Gastrocnemius medialis (tissue), 4 donors: ENCODE results near the gene THG1L. TPM values are rescaled to one million over a fixed set of nuclear protein-coding genes. Genes with fewer than 3 reads are reported as not detected.
"Not testable (repeated sequence)": the region's sequence is repeated elsewhere in the genome, so short reads cannot be mapped to it uniquely, and the experiment has no call there.

Experiments
- ATAC-seq, 2 donors: fragments of 150-250 bp; one replicate each; pipeline ENCODE4 v1.9.1; 2016
- DNase-seq, 2 donors: peaks; one replicate each; pipeline ENCODE4 v3.0.0-alpha.2; 2019
- H3K27ac ChIP-seq, 4 donors: fragments of 200-600 bp; sonication (generic); 1 replicate in 1 of 4; 2 replicates in 3 of 4; pipeline ENCODE4 v1.5.1; 2016 to 2018; ENCODE audit warnings: mild to moderate bottlenecking in 2 of 4, moderate library complexity in 1 of 4
- H3K27me3 ChIP-seq, 3 donors: fragments of 200-600 bp; sonication (generic) in 2 of 3; 1 replicate in 1 of 3; 2 replicates in 2 of 3; pipeline versions ENCODE4 v1.5.1 to v1.6.0; 2016 to 2019; ENCODE audit warnings: mild to moderate bottlenecking in 1 of 3, moderate library complexity in 1 of 3
- H3K36me3 ChIP-seq, 2 donors: fragments of 200-600 bp; sonication (generic) in 1 of 2; one replicate each; pipeline ENCODE4 v1.5.1; 2017 to 2018
- H3K4me1 ChIP-seq, 2 donors: fragments of 200-600 bp; sonication (generic) in 1 of 2; one replicate each; pipeline ENCODE4 v1.5.1; 2016 to 2017; ENCODE audit warnings: mild to moderate bottlenecking in 2 of 2
- H3K4me3 ChIP-seq, 4 donors: fragments of 200-600 bp; sonication (generic) in 3 of 4; 1 replicate in 1 of 4; 2 replicates in 3 of 4; pipeline ENCODE4 v1.5.1; 2016 to 2019; ENCODE audit warnings: mild to moderate bottlenecking in 2 of 4
- H3K9me3 ChIP-seq, 3 donors: fragments of 200-600 bp; sonication (generic) in 2 of 3; 1 replicate in 1 of 3; 2 replicates in 2 of 3; pipeline ENCODE4 v1.5.1; 2016 to 2019
- CTCF ChIP-seq, 5 experiments: fragments of 450-650 bp in 3 of 5; fragments of 200-600 bp in 2 of 5; sonication (generic) in 2 of 5; IDR thresholded peaks in 4 of 5; conservative IDR thresholded peaks in 1 of 5; 1 replicate in 4 of 5; 2 replicates in 1 of 5; pipeline ENCODE4 v1.5.1; 2016 to 2019; ENCODE audit warnings: antibody characterized with exemption in 5 of 5, mild to moderate bottlenecking in 3 of 5, moderate library complexity in 3 of 5
- POLR2A ChIP-seq, 2 donors: fragments of 450-650 bp; IDR thresholded peaks; one replicate each; pipeline ENCODE4 v1.6.1; 2017; ENCODE audit warnings: antibody characterized with exemption in 2 of 2, mild to moderate bottlenecking in 2 of 2, moderate library complexity in 2 of 2
- in situ Hi-C, 4 donors: fragments of 200-750 bp; cut with MboI; loops; one replicate each; pipeline versions ENCODE4 v1.15.0 to v1.8.0; 2017; ENCODE audit warnings: low sequenced_read_pairs in 4 of 4
- intact Hi-C: fragments of 100-400 bp; cut with DNase I; formaldehyde crosslinking; loops from one replicate; pipeline ENCODE4 v1.15.1; 2023; ENCODE audit warnings: low total_unique reads
- total RNA-seq, 4 donors: library from RNA; depleted of rRNA; stranded (reverse); fragments of >200 nt; gene quantifications; one replicate each; pipeline versions ENCODE4 v1.1.0 to v1.2.3, GENCODE V29; 2016

The THG1L gene
- total RNA-seq, result 1 to 10 TPM; 3.5 to 9.7 (median 6.6) TPM

GRCh38 chr5:157731272-157732129, at the start of gene THG1L:
THG1L (plus strand) TSS chr5:157731420; CDS start chr5:157731441, 21 bp downstream.
- Histone ChIP-seq H3K27me3 (no peaks in the 10 kb centered on the region), H3K36me3 (peaks cover 0 to 28% of the 10 kb centered on the region in 2 donors), H3K9me3 (no peaks in the 10 kb centered on the region), H3K27ac (peak within 1 kb of the TSS; percentile 83 to 97 (median 94)), H3K4me1 (peaks cover 0 to 6% of the 10 kb centered on the region in 2 donors), H3K4me3 (peak within 1 kb of the TSS; percentile 71 to 97 (median 89))
- ATAC-seq (peak; percentile 99), DNase-seq (peak; percentile 96 to 97)
- intact Hi-C loops (loop anchor here (1.0 to 5.0 kb wide), 3 partner anchors 12 to 159 kb away; partner anchors contain the start of genes CLINT1 and LSM11), in situ Hi-C loops (loop anchor here in 3 of 4 donors (10.0 to 25.0 kb wide), 2 partner anchors 587 to 594 kb away; partner anchors contain the start of gene MED7 (in 3 of the 3))
- TF ChIP-seq POLR2A (IDR thresholded peaks at IDR 0.05) (peak; percentile 35 to 43), CTCF (IDR thresholded peaks at IDR 0.05 in 4 of 5, conservative IDR thresholded peaks at IDR 0.05 in 1 of 5) (no peak)

- Histone ChIP-seq H3K27me3 (no peaks in the 10 kb centered on the region), H3K36me3 (no peaks in the 10 kb centered on the region), H3K4me1 (no peaks in the 10 kb centered on the region), H3K27ac (no peak overlapping the region), H3K4me3 (no peak overlapping the region), H3K9me3 (no peaks in the 10 kb centered on the region)
- DNase-seq (no peak), ATAC-seq (no peak)
- in situ Hi-C loops, result no loop called here
- TF ChIP-seq CTCF (IDR thresholded peaks at IDR 0.05 in 4 of 5, conservative IDR thresholded peaks at IDR 0.05 in 1 of 5) (no peak), POLR2A (IDR thresholded peaks at IDR 0.05) (no peak)
- intact Hi-C loops, result no loop called here
Measured at GRCh38 chr5:157682257-157682656, 49.0 kb upstream of the THG1L start.

GRCh38 chr5:157686276-157687197, 44.7 kb upstream of the THG1L start:
- H3K27ac ChIP-seq, H3K4me3 ChIP-seq, in situ Hi-C loops, intact Hi-C loops, H3K36me3 ChIP-seq, DNase-seq, H3K9me3 ChIP-seq, H3K4me1 ChIP-seq, ATAC-seq, H3K27me3 ChIP-seq: not testable (repeated sequence)

- Histone ChIP-seq H3K9me3 (no peaks in the 10 kb centered on the region), H3K4me3 (no peak overlapping the region), H3K4me1 (no peaks in the 10 kb centered on the region), H3K36me3 (no peaks in the 10 kb centered on the region), H3K27me3 (no peaks in the 10 kb centered on the region), H3K27ac (no peak overlapping the region)
- DNase-seq, result no peak
- intact Hi-C loops, result no loop called here
- no peak for ATAC-seq
- in situ Hi-C loops, result no loop called here
- TF ChIP-seq CTCF (IDR thresholded peaks at IDR 0.05 in 4 of 5, conservative IDR thresholded peaks at IDR 0.05 in 1 of 5), result no peak
- TF ChIP-seq POLR2A (IDR thresholded peaks at IDR 0.05), result no peak
Measured at GRCh38 chr5:157687198-157687554, 44.0 kb upstream of the THG1L start.
